ENCODE results near the gene FOXI3.
"Not testable (repeated sequence)": the region's sequence is repeated elsewhere in the genome, so short reads cannot be mapped to it uniquely, and the experiment has no call there.

The FOXI3 gene

DNA sequence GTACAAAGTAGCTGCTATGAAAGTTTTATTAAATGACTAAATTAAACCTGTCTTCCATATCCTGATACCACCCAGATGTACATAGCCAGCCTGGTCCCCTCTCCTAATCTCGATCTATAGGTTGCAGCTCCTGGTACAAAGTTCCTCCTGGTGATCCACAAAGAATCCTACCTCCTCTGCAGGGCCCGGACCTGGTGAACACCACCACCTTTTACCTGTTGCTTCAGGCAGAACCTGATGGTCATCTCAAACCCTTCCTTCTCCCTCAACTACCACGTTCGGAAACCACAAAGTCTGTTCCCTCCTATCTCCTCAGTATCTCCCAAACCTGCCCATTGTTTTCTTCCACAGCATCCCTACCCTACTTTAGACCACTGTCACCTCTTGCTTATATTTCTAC is 15.5 kb downstream of the FOXI3 start:
- DNase-seq = no peak

DNA sequence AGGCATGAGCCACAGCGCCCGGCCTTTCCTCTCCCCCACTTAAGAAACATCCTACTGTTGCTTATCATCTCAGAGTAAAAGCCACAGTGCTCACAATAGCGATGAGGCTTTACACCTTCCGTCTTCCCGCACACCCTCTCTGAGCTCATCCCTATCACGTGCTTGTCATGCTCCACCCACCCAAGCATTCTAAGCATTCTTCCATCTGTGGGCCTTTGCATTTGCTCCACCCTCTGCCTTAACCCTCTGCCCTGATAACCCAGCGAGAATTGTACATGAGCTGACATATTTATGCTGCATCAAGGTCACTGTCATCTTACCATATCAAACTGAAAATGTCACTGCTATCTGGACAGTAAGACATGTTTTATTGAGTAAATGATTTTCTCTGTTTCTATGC is 22.6 kb downstream of the FOXI3 start:
- no peak for DNase-seq

DNA sequence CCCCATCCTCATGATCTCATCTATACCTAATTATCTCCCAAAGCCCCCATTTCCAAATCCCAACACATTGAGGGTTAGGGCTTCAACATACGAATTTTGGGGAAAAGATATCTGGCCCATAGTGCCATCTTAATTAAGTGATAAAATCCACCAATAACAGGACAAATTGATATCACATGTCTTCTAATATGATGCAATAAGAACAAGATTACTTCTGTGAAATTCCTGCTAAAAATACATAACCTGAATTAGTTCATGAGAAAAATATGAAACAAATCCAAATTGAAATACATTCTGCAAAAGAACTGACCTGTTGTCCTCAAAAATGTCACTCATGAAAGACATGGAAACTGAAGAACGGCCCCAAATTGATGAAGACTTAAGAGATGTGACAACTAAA is 28.8 kb downstream of the FOXI3 start:
- no peak for DNase-seq

DNA sequence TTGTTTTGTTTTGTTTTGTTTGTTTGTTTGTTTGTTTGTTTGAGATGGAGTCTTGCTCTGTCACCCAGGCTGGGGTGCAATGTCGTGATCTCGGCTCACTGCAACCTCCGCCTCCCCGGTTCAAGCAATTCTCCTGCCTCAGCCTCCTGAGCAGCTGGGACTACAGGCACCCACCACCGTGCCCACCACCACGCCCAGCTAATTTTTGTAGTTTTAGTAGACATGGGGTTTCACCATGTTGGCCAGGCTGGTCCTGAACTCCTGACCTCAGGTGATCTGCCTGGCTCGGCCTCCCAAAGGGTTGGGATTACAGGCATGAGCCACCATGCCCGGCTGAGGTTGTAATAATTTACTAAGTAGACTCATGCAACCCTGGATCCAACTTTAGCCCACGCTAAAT is 33.4 kb downstream of the FOXI3 start:
- not testable (repeated sequence) for DNase-seq

DNA sequence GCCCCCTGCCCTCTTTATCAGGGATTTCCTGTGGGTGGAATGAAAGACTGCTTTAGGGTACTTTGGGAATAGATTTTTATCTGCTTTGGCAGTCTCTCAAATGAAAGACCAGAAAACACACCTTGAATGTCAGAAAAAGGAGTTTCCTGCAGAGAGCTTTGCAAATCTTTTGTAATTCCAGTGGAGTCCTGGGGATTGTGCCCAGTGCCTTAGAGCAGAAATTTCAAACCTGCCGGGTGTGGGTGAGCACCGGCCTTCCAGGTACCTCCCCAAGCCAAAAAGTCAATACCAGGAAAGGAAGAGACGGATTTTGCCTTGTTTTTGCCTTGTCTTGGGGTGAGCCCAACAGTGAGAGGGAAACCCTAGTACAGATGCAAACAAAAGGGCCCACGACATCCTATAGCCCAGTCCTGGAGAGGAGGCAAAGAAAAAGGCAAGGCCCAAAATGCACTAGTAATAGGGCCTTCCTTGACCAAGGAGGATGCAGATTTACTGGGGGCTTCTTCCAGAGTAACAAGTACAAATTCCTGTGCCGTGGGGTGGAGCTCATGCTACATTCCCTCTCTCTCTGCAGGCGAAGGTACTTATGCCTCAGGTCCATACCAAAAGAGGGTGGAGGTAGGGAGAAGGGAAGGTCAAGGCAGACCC is 36.4 kb downstream of the FOXI3 start:
- no peak for DNase-seq

DNA sequence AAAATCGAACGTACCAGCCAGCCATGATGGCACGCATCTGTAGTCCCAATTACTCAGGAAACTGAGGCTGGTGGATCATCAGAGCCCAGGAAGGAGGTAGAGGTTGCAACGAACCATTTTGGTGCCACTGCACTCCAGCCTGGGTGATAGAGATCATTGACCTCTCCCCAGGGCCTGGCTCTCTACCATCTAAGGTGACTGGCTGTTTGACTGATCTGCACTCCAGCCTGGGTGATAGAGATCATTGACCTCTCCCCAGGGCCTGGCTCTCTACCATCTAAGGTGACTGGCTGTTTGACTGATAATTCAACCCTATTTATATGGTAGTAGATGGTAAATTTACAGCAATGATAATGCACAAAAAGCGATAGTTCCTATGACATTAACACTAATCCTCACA is 43.6 kb downstream of the FOXI3 start:
- DNase-seq = not testable (repeated sequence)

DNA sequence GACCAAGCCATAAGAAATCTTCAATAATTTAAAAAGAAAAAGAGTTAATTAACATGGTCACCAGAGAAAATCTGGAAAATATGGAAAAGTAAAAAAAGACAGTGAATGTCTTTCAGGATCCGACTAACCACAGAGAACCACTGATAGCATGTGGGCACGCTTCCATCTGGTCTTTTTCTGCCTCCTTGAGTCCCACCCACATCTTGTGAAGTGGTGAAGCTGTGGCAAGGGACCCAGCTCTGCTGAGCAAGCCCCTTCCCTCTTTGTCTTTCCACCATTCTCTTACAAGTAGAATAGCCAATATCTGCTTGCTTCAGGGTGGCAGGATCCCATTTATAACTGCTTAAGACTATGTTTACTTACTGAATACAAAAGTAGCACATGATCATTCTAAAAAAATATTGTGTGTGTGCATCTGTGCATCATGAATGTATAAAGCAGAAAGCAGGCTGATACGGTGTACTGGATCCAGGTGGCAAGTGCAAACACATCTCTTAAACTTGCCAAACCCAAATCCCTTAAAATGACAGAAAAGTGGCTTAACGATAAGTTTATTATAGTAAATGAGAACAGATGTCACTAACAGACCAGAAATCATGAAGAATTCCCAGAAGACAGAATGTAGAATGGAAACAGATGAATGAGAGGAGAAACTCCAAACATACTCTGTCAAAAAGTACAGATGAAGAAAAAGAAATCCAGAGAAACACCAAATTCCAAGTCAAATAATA is 52.3 kb downstream of the FOXI3 start:
- DNase-seq = no peak

DNA sequence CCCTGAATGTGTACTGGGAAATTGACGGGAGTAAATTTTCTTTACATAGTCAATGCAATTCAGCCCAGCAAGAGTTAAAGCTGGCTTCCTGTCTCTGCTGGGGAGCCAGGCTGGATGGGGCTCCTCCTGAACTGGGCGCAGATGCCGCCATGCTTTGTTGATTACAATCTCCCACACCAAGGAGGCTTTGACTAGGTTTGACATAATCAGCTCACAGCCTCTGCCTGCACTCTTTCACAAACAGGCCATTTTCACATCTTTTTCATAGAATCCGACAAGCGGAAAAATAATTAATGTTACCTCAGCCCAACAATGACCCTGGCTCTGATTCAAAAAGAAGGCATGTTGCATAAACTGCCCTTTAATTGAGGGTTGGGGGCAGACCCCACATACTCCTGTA is 54.3 kb downstream of the FOXI3 start:
- no peak for DNase-seq

All from stimulated activated CD4-positive, alpha-beta T cell treated with anti-CD3 and anti-CD28 coated beads, Interleukin-15, amount 100 ng/mL, for 24 hours (primary cell).